NCI-H2029 treated with DMSO at 0.1 percent for 48 hours (cell line): ENCODE results near the gene NCAPD2.

Experiments used
- DNase-seq: peaks from one replicate; lab custom pipeline; 2025; lab: John Stamatoyannopoulos, UW

The NCAPD2 gene, protein sequence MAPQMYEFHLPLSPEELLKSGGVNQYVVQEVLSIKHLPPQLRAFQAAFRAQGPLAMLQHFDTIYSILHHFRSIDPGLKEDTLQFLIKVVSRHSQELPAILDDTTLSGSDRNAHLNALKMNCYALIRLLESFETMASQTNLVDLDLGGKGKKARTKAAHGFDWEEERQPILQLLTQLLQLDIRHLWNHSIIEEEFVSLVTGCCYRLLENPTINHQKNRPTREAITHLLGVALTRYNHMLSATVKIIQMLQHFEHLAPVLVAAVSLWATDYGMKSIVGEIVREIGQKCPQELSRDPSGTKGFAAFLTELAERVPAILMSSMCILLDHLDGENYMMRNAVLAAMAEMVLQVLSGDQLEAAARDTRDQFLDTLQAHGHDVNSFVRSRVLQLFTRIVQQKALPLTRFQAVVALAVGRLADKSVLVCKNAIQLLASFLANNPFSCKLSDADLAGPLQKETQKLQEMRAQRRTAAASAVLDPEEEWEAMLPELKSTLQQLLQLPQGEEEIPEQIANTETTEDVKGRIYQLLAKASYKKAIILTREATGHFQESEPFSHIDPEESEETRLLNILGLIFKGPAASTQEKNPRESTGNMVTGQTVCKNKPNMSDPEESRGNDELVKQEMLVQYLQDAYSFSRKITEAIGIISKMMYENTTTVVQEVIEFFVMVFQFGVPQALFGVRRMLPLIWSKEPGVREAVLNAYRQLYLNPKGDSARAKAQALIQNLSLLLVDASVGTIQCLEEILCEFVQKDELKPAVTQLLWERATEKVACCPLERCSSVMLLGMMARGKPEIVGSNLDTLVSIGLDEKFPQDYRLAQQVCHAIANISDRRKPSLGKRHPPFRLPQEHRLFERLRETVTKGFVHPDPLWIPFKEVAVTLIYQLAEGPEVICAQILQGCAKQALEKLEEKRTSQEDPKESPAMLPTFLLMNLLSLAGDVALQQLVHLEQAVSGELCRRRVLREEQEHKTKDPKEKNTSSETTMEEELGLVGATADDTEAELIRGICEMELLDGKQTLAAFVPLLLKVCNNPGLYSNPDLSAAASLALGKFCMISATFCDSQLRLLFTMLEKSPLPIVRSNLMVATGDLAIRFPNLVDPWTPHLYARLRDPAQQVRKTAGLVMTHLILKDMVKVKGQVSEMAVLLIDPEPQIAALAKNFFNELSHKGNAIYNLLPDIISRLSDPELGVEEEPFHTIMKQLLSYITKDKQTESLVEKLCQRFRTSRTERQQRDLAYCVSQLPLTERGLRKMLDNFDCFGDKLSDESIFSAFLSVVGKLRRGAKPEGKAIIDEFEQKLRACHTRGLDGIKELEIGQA (N-terminal part only)

DNA sequence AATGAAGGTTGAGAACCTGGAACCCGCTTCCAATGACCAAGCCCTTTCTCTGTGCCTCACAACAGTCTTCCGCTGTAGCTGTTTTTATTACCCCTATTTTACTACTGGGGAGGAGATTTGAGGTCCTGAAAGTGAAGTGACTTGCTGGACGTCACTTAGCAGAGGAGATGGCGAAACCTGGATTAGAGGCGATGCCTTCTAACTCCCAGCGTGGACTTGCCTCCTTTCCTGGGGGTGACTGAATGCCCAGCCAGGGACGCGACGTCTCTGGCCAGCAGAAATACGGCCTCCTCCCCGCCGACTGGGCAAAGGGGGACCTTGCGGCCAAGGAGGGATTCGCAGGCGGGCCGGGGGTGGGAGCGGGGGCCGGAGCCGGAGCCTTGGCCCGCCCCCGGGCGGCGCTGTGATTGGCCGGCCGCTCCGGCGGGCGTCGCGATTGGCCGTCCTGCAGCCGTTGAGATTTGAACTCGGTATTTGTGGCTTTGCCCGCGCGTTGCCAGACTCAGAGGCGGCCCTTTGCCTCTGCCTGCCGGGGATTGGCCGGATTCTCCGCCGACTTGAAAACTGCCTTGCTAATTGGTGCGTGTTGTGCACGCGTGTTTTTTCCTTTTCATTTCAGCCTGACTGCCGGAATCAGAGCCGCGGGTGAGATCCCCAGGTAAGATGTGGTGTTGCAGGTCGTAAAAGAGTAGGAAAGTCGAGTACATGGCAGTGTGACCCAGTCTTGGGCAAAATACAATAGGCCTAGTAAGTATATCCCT, at the start of gene NCAPD2:
Gene NCAPD2 (plus strand): TSS at position 606 of the 761 bp plus-strand sequence. CDS start 997 bp downstream, outside the sequence.
- DNase-seq = peak; percentile 74

DNA sequence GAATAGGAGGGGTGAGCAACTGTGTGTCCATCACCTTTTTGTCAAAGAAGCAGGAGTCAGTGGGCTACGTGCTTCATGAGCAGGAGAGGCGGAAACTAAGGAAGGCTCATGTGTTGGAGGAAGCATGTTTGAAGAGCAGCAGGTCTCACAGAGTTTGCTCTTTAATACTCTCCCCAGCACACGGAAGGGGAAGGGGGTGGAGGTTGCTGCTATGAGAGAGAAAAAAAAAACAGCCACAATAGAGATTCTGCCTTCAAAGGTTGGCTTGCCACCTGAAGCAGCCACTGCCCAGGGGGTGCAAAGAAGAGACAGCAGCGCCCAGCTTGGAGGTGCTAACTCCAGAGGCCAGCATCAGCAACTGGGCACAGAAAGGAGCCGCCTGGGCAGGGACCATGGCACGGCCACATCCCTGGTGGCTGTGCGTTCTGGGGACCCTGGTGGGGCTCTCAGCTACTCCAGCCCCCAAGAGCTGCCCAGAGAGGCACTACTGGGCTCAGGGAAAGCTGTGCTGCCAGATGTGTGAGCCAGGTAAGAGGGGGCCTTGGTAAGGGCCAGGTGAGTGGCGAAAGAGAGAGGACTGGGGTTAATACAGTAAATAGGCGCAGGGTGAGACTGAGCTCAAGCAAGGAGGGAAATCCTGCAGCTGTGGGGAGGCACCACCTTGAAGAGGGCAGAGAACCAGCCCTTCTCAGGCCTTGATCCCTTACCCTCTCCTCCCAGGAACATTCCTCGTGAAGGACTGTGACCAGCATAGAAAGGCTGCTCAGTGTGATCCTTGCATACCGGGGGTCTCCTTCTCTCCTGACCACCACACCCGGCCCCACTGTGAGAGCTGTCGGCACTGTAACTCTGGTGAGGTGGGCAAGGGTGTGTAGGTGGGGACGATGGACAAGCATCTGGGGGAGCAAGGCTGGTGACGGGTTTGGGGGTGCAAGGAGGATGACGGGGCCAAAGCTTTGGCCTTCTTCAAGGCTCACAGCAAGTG, 48.9 kb upstream of the NCAPD2 start, which contains the start of gene CD27:
Gene CD27 (plus strand): TSS at position 252 of the 985 bp plus-strand sequence. CDS start 141 bp downstream, at position 393.
- no peak for DNase-seq

DNA sequence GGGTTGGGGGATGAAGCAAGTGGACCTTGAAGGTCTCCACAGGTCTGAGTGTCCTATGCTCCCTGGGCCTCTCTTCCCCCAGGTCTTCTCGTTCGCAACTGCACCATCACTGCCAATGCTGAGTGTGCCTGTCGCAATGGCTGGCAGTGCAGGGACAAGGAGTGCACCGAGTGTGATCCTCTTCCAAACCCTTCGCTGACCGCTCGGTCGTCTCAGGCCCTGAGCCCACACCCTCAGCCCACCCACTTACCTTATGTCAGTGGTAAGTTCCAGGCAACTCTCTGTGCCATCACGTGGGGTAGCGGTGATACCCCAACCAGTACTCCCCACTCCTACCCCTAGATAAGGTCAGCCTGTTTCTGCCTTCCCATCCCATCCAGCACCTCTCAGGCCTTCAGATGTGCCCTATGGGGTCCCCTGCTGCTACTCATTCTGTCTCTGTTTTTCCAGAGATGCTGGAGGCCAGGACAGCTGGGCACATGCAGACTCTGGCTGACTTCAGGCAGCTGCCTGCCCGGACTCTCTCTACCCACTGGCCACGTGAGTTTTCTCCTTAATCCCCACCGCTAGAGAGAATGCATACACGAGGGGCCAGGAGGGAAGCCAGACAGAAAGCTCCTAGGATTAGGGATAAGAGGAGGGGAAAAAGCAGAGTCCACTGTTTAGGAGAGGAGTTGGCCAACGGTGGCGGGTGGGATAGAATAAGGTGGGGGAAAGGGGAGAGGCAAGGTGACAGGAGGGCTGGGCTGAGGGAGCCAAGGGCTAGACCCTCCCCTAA, 43.6 kb upstream of the NCAPD2 start:
- DNase-seq = no peak

- DNase-seq = no peak
Observed at GRCh38 chr12:6450869-6451347, 43.0 kb upstream of the NCAPD2 start.

GRCh38 chr12:6451348-6452244, 42.3 kb upstream of the NCAPD2 start, which contains the start of gene TAPBPL:
Gene TAPBPL, plus strand, starts transcription at chr12:6452042. Its CDS starts 207 bp downstream, at chr12:6452249.
- DNase-seq = peak; percentile 94

- no peak for DNase-seq
Observed at GRCh38 chr12:6452245-6452943, 41.5 kb upstream of the NCAPD2 start.

DNA sequence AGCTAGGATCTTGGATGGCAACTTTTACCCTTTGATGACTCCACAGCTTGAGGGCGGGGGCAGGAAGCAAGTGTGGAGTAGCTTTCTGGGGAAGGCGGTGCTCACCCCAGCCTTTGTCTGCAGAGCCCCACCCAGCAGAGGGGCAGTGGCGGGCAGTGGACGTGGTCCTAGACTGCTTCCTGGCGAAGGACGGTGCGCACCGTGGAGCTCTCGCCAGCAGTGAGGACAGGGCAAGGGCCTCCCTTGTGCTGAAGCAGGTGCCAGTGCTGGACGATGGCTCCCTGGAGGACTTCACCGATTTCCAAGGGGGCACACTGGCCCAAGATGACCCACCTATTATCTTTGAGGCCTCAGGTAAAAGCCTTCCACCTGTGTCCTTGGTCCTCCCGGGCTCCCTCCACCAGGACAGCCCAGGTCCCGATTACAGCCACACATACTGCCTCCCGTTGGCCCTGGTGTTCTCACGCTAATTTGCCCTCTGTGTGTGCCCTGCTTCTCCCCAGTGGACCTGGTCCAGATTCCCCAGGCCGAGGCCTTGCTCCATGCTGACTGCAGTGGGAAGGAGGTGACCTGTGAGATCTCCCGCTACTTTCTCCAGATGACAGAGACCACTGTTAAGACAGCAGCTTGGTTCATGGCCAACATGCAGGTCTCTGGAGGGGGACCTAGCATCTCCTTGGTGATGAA, 40.8 kb upstream of the NCAPD2 start:
- DNase-seq = no peak

DNA sequence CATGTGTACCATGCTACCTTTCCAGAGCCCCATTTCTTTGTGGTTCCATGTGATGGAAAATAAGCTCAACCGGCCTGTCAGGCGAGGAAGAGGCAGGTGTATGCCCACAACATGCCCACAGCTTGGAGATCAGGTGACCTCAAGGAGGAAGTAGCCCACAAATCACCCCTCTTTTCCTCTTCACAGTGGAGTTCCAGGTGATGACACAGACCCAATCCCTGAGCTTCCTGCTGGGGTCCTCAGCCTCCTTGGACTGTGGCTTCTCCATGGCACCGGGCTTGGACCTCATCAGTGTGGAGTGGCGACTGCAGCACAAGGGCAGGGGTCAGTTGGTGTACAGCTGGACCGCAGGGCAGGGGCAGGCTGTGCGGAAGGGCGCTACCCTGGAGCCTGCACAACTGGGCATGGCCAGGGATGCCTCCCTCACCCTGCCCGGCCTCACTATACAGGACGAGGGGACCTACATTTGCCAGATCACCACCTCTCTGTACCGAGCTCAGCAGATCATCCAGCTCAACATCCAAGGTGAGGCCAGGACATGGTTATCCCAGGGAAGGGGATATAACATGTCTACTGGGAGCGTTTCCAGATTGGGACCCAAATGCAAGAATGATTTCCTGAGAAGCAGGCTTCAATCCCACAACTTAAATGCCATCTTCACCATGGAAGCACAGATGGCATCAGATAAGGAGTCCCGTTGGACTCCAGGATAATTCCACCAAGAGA, 36.5 kb upstream of the NCAPD2 start:
- DNase-seq = no peak

GRCh38 chr12:6458281-6459003, 35.5 kb upstream of the NCAPD2 start:
- no peak for DNase-seq

GRCh38 chr12:6459004-6459337, 34.9 kb upstream of the NCAPD2 start:
- DNase-seq = no peak

- DNase-seq = no peak
Observed at GRCh38 chr12:6460751-6461371, 33.0 kb upstream of the NCAPD2 start.

DNA sequence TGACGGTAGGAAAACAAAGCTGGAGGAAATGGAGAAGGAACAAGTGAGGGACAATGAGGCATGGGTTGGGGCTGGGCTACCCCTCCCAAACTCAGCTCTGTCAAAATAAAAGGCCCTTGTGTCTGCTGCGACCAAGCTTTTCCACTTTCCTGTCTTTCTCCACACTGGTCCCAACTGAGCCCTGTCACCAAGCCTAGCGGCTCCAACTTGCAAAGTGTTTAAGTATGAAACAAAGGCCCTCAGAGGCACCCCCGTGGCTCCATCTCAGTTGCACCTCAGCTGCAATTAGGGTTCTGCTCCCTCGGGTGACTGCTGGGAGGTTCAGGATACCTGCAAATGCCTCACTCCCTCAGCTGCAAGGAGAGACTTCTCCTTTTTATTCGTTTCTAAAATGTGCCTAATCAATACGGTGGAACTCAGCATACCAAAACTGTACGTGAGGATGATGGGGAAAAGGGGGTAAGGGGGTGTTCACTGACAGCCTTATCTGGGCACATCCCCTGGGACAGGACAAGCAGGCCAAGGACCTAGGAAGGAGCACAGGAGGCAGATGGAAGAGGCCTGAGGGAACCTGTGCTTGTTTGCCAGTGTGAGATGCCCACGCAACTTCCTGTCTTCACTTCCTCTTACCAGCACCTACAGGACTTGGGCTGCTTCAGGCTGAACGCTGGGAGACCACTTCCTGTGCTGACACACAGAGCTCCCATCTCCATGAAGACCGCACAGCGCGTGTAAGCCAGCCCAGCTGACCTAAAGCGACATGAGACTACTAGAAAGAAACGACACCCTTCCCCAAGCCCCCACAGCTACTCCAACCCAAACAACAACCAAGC, 32.3 kb upstream of the NCAPD2 start:
- no peak for DNase-seq

GRCh38 chr12:6462234-6462995, 31.5 kb upstream of the NCAPD2 start:
- DNase-seq = no peak
